SJCRH30 (cell line): ENCODE results near the gene CRYAA. TPM values are rescaled to one million over a fixed set of nuclear protein-coding genes. Genes with fewer than 3 reads are reported as not detected.
"Not testable (repeated sequence)": the region's sequence is repeated elsewhere in the genome, so short reads cannot be mapped to it uniquely, and the experiment has no call there.

ENCODE experiments used
- DNase-seq, 2 experiments: peaks; one replicate each; pipeline ENCODE4 v3.0.0-alpha.2; 2015 to 2020
- H3K27ac ChIP-seq: fragments of 250-450 bp; sonication (Bioruptor Pico); 2 replicates; pipeline ENCODE4 v1.5.1; 2020; ENCODE audit warnings: mild to moderate bottlenecking, moderate library complexity
- H3K27me3 ChIP-seq: fragments of 250-450 bp; sonication (Bioruptor Pico); 2 replicates; pipeline ENCODE4 v1.5.1; 2020; ENCODE audit warnings: mild to moderate bottlenecking, moderate library complexity
- H3K36me3 ChIP-seq: fragments of 250-450 bp; sonication (Bioruptor Pico); 2 replicates; pipeline ENCODE4 v1.5.1; 2020; ENCODE audit warnings: mild to moderate bottlenecking, moderate library complexity
- H3K4me1 ChIP-seq: fragments of 250-450 bp; sonication (Bioruptor Pico); 2 replicates; pipeline ENCODE4 v1.5.1; 2020; ENCODE audit warnings: mild to moderate bottlenecking, moderate library complexity
- H3K4me3 ChIP-seq: fragments of 250-450 bp; sonication (Bioruptor Pico); 2 replicates; pipeline ENCODE4 v1.5.1; 2020; ENCODE audit warnings: mild to moderate bottlenecking, moderate library complexity
- H3K9me3 ChIP-seq: fragments of 250-450 bp; sonication (Bioruptor Pico); replicated peaks from 2 replicates; pipeline ENCODE4 v1.5.1; 2020; ENCODE audit warnings: mild to moderate bottlenecking, moderate library complexity
- total RNA-seq: library from RNA; depleted of rRNA; stranded (reverse); fragments of >200 nt; shearing (Covaris generic); gene quantifications from 2 replicates; pipeline ENCODE4 v1.2.3, GENCODE V29; 2014; rRNA removed

The CRYAA gene, protein sequence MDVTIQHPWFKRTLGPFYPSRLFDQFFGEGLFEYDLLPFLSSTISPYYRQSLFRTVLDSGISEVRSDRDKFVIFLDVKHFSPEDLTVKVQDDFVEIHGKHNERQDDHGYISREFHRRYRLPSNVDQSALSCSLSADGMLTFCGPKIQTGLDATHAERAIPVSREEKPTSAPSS
- not detected in 2 replicates for total RNA-seq

DNA sequence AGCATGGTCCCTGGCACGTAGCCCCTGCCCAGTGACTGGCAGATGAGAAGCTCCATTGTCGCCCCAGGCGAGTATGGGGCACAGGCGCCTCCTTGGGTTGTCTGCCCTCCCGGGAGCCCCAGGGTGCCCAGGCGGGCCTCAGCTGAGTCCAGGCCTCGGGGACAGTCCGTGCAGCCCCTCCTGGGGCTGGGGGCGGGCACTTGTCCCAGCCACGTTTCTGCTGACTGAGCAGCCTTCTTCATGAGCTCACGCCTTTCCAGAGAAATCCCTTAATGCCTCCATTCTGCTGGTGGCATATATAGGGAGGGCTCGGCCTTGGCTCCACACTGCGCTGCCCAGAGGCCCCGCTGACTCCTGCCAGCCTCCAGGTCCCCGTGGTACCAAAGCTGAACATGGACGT lies at the start of gene CRYAA:
Gene CRYAA, plus strand, starts transcription at position 301 of the 400 bp plus-strand sequence. Its CDS starts 92 bp downstream, at position 393.
- H3K9me3 ChIP-seq, DNase-seq, H3K27ac ChIP-seq, H3K36me3 ChIP-seq, H3K27me3 ChIP-seq, H3K4me3 ChIP-seq, H3K4me1 ChIP-seq: not testable (repeated sequence)

- not testable (repeated sequence) for H3K4me1 ChIP-seq, H3K27me3 ChIP-seq, DNase-seq, H3K9me3 ChIP-seq, H3K4me3 ChIP-seq, H3K27ac ChIP-seq, H3K36me3 ChIP-seq
Observed at GRCh38 chr21:43130094-43130493, 38.7 kb upstream of the CRYAA start.

GRCh38 chr21:43134520-43134919 lies 34.3 kb upstream of the CRYAA start:
- not testable (repeated sequence) for H3K9me3 ChIP-seq, H3K27me3 ChIP-seq, H3K4me1 ChIP-seq, DNase-seq, H3K36me3 ChIP-seq, H3K4me3 ChIP-seq, H3K27ac ChIP-seq

DNA sequence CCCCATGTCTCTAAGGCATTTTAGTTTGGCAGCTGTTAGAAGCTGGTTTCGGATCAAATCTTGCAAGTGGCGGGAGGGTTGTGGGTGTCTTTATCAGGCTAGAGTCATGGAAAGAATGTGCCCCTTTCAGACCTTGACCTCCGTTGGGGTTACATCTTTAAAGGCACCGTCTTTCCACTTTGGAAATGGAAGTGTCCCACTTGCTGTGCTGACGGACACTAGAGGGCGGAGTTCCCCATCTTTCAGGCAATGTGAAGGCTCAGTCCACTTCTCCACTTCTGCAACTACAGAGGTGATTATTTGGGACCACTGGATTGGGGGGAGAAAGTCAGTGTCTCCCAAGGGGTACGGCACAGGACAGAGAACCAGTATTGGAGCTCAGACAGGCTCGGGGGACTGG lies 29.9 kb upstream of the CRYAA start:
- H3K4me3 ChIP-seq, H3K27ac ChIP-seq, DNase-seq, H3K9me3 ChIP-seq, H3K27me3 ChIP-seq, H3K4me1 ChIP-seq, H3K36me3 ChIP-seq: not testable (repeated sequence)

- not testable (repeated sequence) for H3K36me3 ChIP-seq, H3K27me3 ChIP-seq, DNase-seq
Observed at GRCh38 chr21:43141407-43141806, 27.4 kb upstream of the CRYAA start.

DNA sequence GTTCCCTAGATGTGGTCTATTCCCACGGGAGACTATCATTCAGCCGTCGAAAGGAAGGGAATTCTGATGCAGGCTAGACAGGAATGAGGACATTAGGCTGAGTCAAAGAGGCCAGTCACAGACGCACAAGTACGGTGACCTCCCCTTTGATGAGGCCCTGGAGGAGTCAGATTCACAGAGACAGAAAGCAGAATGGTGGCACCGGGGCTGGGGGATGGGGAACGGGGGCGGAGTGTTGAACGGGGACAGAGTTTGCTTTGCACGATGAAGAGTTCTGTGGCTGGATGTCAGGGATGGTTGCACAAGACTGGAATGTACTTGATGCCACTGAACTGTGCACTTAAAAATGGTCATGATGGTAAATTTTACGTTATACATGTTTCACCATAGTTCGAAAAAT lies 22.2 kb upstream of the CRYAA start:
- not testable (repeated sequence) for DNase-seq, H3K4me3 ChIP-seq, H3K27ac ChIP-seq, H3K4me1 ChIP-seq, H3K9me3 ChIP-seq, H3K27me3 ChIP-seq, H3K36me3 ChIP-seq

More at GRCh38 chr21:43141407-43141806, 27.4 kb upstream of the CRYAA start:
- not testable (repeated sequence) for H3K4me3 ChIP-seq, H3K4me1 ChIP-seq, H3K9me3 ChIP-seq, H3K27ac ChIP-seq

DNA sequence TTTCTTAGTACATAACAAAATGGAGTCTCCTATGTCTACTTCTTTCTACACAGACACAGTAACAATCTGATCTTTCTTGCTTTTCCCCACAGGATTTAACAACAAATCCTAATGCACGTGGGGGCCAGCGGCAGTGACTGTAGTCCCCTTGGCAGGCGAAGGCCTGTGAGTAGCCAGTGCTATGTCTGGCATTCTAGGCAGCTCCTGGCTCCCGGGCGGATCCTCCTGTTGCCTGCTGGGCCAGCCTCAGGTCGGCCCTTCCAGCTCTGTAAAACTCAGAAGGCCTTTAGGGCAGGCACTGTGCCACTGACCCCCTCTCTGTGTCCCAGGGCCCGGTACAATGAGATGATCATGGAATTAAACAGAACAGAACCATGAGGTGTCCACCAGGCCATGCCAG lies 20.8 kb upstream of the CRYAA start:
- not testable (repeated sequence) for H3K4me3 ChIP-seq, H3K36me3 ChIP-seq, H3K27me3 ChIP-seq, H3K9me3 ChIP-seq, H3K4me1 ChIP-seq, DNase-seq, H3K27ac ChIP-seq

- H3K36me3 ChIP-seq, H3K9me3 ChIP-seq, H3K27me3 ChIP-seq, H3K4me3 ChIP-seq, H3K4me1 ChIP-seq, DNase-seq, H3K27ac ChIP-seq: not testable (repeated sequence)
Observed at GRCh38 chr21:43149344-43149743, 19.5 kb upstream of the CRYAA start.

GRCh38 chr21:43153601-43154000 lies 15.2 kb upstream of the CRYAA start:
- H3K27ac ChIP-seq, result not testable (repeated sequence)

GRCh38 chr21:43159279-43160175 lies 9.3 kb upstream of the CRYAA start:
- H3K4me1 ChIP-seq, H3K27me3 ChIP-seq, H3K36me3 ChIP-seq, H3K9me3 ChIP-seq: not testable (repeated sequence)
- H3K4me3 ChIP-seq, result peak overlapping the region; percentile 36
- H3K27ac ChIP-seq, result peak overlapping the region; percentile 90
- DNase-seq, result peak; percentile 12 to 28

More at GRCh38 chr21:43153601-43154000, 15.2 kb upstream of the CRYAA start:
- H3K4me1 ChIP-seq, H3K9me3 ChIP-seq, H3K4me3 ChIP-seq, H3K27me3 ChIP-seq, DNase-seq, H3K36me3 ChIP-seq: not testable (repeated sequence)

GRCh38 chr21:43161826-43162707 lies 6.7 kb upstream of the CRYAA start:
- DNase-seq, H3K27ac ChIP-seq, H3K4me1 ChIP-seq, H3K27me3 ChIP-seq, H3K36me3 ChIP-seq, H3K9me3 ChIP-seq, H3K4me3 ChIP-seq: not testable (repeated sequence)

DNA sequence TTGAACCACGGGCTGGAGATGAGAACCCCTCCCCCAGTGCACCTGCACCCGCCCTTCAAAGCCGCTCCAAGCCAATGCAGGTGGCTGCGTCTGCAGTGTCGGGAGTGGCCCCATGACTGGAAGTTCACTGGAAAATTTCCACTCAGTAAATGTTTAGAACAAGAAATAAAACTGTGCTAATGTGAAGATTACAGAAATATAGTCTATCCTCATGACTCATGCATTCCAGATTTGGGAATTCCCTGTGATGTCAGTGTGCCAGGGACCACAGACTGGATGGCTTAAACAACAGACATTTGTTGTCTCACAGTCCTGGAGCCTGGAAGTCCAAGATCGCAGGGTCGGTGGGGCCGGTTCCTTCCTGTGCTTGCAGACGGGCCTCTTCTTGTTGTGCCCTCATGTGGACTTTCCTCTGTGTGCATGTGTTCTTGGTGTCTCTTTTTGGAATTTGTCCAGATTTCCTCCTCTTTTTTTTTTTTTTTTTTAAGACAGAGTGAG lies 6.1 kb upstream of the CRYAA start:
- not testable (repeated sequence) for H3K4me1 ChIP-seq, H3K4me3 ChIP-seq, H3K27ac ChIP-seq, DNase-seq, H3K27me3 ChIP-seq, H3K9me3 ChIP-seq, H3K36me3 ChIP-seq

DNA sequence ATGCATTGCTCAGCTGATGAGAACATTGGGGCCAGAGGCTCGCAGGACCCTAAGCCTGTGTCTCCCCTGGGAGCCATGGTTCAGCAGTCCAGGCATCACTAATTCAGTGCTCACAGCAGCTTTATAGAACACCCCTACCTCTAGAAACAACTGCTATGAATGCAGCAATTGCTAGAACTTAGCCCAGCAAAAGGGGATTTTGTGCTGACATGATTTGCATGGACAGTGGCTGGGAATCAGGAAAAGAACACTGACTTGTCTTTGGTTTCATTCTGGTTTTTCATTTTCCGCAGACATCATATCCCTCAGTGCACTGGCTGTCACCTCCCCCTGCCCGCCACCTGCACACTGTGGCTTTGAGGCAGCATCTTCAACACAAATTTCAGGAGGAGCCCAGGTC lies 4.0 kb upstream of the CRYAA start:
- H3K4me3 ChIP-seq, H3K9me3 ChIP-seq, H3K27ac ChIP-seq, H3K4me1 ChIP-seq, DNase-seq, H3K27me3 ChIP-seq, H3K36me3 ChIP-seq: not testable (repeated sequence)

DNA sequence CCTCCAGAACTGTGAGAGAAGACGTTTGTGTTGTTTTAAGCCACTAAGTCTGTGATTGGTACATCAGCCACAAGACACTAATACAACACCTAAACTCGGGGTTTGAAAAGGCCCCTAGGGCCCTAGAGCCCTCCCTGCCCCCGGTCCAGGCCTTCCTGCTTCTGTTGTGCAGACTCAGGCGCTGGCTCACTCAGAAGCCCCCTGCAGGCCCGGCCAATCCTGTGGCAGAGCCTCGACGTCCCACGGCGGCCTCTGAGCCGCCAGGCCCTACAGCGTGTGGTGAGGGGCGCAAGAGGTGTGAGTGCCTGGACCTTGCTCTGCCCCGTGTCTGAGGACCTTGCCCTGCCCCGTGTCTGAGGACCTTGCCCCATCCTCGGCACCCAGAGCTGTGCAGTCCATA lies 3.1 kb upstream of the CRYAA start:
- H3K9me3 ChIP-seq, result not testable (repeated sequence)

More for the DNA sequence above, 3.1 kb upstream of the CRYAA start:
- H3K36me3 ChIP-seq, H3K27ac ChIP-seq, H3K27me3 ChIP-seq, H3K4me3 ChIP-seq, H3K4me1 ChIP-seq, DNase-seq: not testable (repeated sequence)
